Stimulated activated CD4-positive, alpha-beta T cell treated with anti-CD3 and anti-CD28 coated beads, Interleukin-4, amount 100 ng/mL, for 48 hours (primary cell): ENCODE data around the gene PRRG4.
"Not testable (repeated sequence)": the region's sequence is repeated elsewhere in the genome, so short reads cannot be mapped to it uniquely, and the experiment has no call there.

Experiments
- DNase-seq, 2 donors: peaks; one replicate each; pipeline ENCODE4 v3.0.0-alpha.2; 2020; ENCODE audit warnings: low read depth in 2 of 2

PRRG4 gene

GRCh38 chr11:32885556-32885955, 55.8 kb downstream of the PRRG4 start:
- no peak for DNase-seq

- no peak for DNase-seq
These were observed 56.5 kb downstream of the PRRG4 start for GRCh38 chr11:32886180-32886579.

- DNase-seq: not testable (repeated sequence)
These were observed 58.1 kb downstream of the PRRG4 start for GRCh38 chr11:32887707-32888383.

GRCh38 chr11:32888384-32888710, 58.6 kb downstream of the PRRG4 start:
- not testable (repeated sequence) for DNase-seq

- no peak for DNase-seq
These were observed 59.1 kb downstream of the PRRG4 start for GRCh38 chr11:32888805-32889204.

GRCh38 chr11:32890843-32891656, 61.3 kb downstream of the PRRG4 start:
- DNase-seq: no peak

GRCh38 chr11:32891657-32892354, 62.1 kb downstream of the PRRG4 start:
- peak in 1 of 2 donors; percentile 7 for DNase-seq

GRCh38 chr11:32892355-32893092, 62.8 kb downstream of the PRRG4 start, which contains the start of gene QSER1:
TSS of gene QSER1 (plus strand) at chr11:32892811. CDS start at chr11:32893126, 315 bp downstream.
- peak; percentile 63 to 69 for DNase-seq

GRCh38 chr11:32893093-32893342, 63.3 kb downstream of the PRRG4 start:
- no peak for DNase-seq

- DNase-seq: peak; percentile 38 to 45
These were observed 63.8 kb downstream of the PRRG4 start for GRCh38 chr11:32893343-32894148.

GRCh38 chr11:32894149-32894827, 64.6 kb downstream of the PRRG4 start:
- peak in 1 of 2 donors; percentile 3 for DNase-seq

GRCh38 chr11:32894921-32895320, 65.2 kb downstream of the PRRG4 start:
- DNase-seq: no peak

- no peak for DNase-seq
These were observed 65.7 kb downstream of the PRRG4 start for GRCh38 chr11:32895471-32895870.

GRCh38 chr11:32897103-32897502, 67.4 kb downstream of the PRRG4 start:
- no peak for DNase-seq

- no peak for DNase-seq
These were observed 69.7 kb downstream of the PRRG4 start for GRCh38 chr11:32899438-32899837.

GRCh38 chr11:32902089-32902665, 72.5 kb downstream of the PRRG4 start:
- no peak for DNase-seq

- no peak for DNase-seq
These were observed 75.4 kb downstream of the PRRG4 start for GRCh38 chr11:32905028-32905667.
